Cardiac fibroblast (primary cell): ENCODE measurements around the gene B4GALNT1.

Experiments used
- DNase-seq, 2 donors: peaks; one replicate each; pipeline versions ENCODE4 v3.0.0 to v3.0.0-alpha.2; 2010; ENCODE audit warnings: low read depth in 2 of 2
- H3K4me3 ChIP-seq, 2 donors: replicated peaks in 1 of 2; 1 replicate in 1 of 2; 2 replicates in 1 of 2; pipeline ENCODE4 v1.5.1; 2011; ENCODE audit warnings: low read depth in 2 of 2, low read length in 2 of 2, mild to moderate bottlenecking in 2 of 2, moderate library complexity in 1 of 2
- CTCF ChIP-seq: IDR thresholded peaks from one replicate; pipeline ENCODE4 v1.5.1; 2011; ENCODE audit warnings: low read depth, mild to moderate bottlenecking, low read length, inconsistent platforms

The B4GALNT1 gene

GRCh38 chr12:57579677-57580465 is 53.1 kb downstream of the B4GALNT1 start:
- TF ChIP-seq CTCF: no peak
- no peak overlapping the region for H3K4me3 ChIP-seq
- DNase-seq: peak in 1 of 2 donors; percentile 11

DNA sequence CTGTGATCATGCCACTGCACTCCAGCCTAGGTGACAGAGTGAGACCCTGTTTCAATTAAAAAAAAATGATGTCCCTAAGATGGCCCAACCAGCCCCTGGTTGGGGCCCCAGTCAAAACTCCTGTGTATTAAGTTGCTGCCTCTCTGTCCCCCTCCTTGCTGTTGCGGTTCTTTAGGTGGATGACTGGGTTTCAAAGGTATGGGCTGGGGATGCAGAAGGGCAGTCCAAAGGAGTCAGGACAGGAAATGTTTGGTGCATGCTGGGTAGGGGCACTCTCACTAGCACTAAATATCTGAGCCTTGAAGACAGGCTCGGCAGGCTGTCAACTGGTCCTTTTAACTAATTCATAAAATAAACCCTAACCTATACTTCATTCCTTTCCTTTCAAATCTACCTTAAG is 54.0 kb downstream of the B4GALNT1 start:
- TF ChIP-seq CTCF: no peak
- DNase-seq: no peak
- H3K4me3 ChIP-seq: no peak overlapping the region

DNA sequence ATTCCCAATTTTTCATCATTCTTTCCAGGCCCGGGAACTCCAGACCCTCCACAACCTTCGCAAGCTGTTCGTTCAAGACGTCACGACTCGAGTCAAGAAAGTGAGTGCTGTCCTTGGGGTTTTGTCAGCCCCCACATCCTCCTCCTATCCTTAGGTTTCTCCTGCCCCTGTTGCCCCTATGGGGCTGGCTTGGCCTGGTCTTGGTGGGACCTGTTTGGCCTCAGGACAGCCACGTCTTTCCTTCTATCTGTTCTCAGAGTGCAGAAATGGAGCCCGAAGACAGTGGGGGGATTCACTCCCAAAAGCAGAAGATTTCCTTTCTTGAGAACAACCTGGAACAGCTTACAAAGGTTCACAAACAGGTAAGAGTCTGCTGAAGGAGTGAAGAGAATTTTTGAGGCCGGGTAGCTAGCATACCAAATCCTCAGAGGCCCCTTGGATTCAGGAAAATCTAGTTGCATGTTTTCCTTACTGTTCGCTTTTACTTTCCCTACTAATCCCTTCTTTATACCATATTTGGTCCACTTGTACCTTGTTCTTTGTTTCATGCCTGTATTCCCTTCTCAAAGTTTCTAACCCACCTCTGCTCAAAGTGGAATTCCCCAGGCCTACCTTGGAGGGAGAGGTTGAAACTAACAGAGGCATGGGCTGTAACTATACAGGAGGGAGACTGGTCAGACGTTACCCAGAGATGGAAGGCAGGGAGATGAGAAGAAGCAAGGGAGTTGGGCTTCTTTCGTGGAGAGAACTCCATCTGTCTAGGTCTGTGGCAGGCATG is 54.8 kb downstream of the B4GALNT1 start:
- H3K4me3 ChIP-seq: no peak overlapping the region
- no peak for DNase-seq
- TF ChIP-seq CTCF: no peak

DNA sequence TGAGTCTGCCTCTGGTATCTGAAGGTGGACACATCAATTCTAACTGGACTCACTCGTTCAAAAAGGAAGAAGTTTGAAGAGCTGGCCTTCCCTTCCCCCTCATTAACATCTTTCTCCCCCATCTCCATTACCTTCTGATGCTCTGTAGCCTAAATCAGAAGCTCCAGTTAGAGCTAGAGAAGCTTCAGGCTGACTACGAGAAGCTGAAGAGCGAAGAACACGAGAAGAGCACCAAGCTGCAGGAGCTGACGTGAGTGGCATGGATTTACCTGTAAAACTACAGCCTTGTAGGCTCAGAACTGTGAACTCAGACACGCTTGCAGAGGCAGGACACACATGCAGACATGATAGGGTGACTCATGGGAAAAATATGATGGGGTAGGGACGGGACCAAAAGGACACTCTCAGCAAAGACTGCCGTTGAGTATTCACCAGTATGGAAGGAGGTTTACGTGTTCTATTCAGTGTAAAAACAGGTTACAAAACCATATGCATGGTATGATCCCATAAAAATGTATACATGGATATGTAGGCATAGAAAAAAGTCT is 56.3 kb downstream of the B4GALNT1 start:
- no peak for TF ChIP-seq CTCF
- H3K4me3 ChIP-seq: no peak overlapping the region
- peak in 1 of 2 donors; percentile 29 for DNase-seq
